ENCODE measurements around the gene AP2S1.
A peak's percentile ranks its signal among the peaks of the same experiment; 100 is the strongest.
"Not testable (repeated sequence)": the region's sequence is repeated elsewhere in the genome, so short reads cannot be mapped to it uniquely, and the experiment has no call there.

The AP2S1 gene

DNA sequence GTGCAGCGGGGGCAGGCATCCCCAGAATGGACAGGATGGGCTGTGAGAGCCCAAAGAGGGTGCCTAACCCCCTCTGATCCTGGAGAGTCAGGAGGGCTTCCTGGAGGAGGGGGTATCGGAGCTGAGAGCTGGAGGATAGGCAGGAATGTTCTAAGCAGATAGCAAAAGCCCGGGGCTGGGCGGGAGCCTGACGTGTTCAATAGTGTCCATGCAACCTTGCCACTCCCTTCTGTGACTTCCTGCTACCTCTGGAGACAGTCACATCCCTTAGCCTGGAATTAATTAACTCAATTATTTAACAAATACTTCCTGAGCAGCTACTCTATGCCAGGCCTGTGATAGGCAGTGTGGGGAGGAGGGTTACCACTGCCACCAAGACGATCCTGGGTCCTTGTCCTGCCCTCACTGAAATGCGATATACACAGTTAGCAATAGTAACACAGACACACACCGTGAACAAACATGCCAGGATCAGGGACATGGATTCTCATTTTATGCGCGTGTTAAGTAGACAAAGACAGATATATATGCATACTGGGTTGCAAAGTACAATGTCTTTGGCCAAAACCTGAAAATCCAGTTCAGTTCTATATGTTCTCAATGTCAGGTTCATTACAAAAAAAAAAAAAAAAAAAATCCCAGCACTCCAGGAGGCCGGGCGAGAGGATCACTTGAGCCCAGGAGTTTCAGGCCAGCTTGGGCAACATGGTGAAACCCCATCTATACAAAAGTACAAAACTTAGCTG lies 10.7 kb downstream of the AP2S1 start:
- no peak for DNase-seq

DNA sequence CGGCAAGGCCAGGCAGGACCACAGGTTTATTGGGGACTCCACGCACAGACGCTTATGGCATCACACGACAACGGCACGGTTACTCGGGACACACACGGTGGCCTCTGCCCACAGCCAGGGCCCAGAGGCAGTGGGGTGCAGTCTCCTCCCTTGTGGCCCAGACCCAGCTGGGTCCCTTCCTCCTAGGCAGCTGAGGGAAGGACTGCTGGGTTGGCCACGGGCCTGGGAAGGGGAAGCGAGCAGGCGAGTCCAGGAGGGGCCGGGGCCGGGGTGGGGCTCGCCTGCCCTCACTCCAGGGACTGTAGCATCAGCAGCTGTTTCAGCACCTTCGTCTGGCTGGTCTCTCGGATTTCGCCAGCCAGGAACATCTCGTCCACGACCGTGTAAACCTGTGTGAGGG lies 12.5 kb downstream of the AP2S1 start:
- no peak for DNase-seq

GRCh38 chr19:46834984-46835383 lies 15.7 kb downstream of the AP2S1 start:
- DNase-seq: no peak

GRCh38 chr19:46834121-46834520 lies 16.5 kb downstream of the AP2S1 start:
- DNase-seq: no peak

DNA sequence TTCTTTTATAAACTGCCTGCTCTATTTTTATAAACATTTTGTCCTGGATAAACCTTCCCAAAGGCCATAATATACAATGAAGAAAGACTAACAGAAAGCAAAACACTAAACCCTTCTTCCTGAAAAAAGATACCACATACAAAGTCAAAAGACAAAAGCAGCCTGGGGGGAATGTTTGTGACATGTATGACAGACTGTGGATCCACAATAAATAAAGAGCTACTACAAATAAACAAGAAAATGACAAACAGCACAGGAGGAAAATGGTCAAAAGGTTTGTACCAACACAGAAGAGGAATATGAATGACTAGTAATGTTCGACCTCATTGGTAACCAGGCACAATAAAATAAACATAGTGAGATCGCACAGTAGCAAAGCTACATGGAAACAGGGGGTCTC lies 19.8 kb downstream of the AP2S1 start:
- no peak for DNase-seq

DNA sequence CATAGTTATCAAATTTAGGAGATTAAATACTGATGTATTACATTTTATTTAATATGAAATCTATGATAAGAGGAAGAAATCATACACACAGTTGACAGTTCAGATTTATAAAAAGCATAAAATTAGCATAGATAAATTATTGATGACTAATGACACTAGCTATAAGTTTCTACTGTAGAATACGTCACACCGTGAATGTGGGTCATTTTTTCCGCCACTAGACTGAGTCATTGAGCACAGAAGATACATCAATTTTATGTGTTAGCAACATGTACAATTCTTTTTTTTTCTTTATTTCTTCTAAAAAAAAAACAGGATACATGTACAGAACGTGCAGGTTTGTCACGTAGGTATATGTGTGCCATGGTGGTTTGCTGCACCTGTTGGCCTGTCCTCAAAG lies 22.2 kb downstream of the AP2S1 start:
- no peak for DNase-seq

DNA sequence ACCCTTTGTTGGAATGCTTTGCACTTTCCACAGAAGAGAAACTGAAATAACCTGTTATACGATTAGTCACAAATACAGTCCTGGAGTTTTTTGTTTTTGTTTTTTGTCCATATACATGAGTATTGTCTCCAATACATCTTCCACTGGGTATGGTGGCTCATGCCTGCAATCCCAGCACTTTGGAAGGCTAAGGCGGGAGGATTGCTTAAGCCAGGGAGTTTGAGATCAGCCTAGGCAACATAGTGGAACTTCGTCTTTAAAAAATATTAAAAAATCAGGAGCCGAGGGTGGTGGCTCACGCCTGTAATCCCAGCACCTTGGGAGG lies 25.0 kb downstream of the AP2S1 start:
- DNase-seq: no peak

- DNase-seq: no peak
Measured at GRCh38 chr19:46824890-46825730, 25.5 kb downstream of the AP2S1 start.

DNA sequence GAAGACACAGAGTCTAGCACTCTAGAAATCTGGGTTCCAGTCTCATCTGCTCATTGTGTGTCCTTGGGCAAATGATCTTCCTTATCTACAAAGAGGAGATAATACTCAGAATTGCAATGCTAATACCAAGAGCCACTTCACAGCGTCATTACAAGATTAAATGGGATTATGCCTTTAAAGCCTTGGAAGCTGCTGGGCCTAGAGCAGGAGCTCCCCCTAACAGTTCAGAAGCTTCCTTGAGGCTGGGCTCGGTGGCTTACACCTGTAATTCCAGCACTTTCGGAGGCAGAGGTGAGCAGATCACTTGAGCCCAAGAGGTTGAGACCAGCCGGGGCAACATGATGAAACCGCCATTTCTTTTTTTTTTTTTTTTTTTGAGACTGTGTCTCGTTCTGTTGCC lies 27.6 kb downstream of the AP2S1 start:
- no peak for DNase-seq

GRCh38 chr19:46822410-46822787 lies 28.2 kb downstream of the AP2S1 start:
- not testable (repeated sequence) for DNase-seq

DNA sequence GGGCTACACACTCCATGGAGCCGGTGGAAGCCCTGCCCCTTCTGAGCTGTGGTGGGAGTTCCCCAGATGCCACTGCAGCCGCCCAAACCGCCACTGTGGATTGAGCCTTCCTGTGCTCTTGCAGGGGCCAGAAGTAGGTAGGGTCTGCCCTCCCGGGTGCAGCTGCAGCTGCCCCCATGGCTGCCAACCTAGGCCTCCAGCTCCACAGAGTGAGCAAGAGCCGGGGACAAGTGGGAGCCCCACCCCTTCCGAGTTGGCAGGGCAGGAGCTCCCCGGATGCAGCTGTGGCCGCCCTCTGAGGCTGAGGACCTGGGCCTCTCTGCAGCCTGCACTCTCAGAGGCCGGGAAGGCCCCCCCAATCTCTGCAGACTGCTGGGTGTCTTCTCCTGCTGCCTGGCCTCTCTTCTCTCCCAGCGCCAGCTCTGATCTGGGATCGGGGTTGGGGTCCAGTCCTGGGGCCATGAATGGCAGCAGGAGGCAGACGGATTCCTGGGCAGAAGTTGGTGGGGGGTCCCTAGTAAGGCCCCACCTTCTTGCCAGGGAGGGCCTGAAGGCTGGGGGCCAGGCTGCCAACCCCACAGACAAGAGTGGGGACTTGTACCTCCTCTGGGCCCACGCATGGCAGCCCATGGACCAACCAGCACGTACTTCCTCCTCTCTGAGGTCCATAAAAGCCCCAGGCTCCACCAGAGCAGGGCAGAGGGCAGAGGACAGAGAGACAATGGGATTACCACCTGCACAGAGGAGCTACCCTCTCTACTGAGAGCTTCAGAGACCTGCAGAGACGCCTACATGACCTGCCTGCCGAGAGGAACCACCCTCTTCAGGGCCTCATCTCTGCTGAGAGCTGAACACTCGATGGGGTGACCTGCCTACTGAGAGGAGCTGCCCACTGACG lies 28.9 kb downstream of the AP2S1 start:
- no peak for DNase-seq

DNA sequence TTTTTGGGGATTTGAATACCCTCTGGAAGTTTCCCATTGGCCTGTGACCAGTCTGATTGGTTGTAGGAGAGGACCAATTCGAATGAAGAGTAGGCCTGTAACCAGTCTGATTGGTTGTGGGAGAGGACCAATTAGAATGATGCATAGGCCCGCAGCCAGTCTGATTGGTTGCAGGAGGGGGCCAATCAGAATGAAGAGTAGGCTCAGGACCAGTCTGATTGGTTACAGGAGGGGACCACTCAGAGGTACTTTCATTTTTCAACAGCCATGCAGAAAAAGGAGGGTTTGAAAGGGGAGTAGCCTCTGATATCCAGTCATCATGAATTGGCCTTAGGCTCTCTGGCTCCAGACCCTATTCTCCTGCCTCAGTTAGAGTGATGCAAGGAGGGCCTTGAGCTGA lies 31.8 kb downstream of the AP2S1 start:
- DNase-seq: no peak

DNA sequence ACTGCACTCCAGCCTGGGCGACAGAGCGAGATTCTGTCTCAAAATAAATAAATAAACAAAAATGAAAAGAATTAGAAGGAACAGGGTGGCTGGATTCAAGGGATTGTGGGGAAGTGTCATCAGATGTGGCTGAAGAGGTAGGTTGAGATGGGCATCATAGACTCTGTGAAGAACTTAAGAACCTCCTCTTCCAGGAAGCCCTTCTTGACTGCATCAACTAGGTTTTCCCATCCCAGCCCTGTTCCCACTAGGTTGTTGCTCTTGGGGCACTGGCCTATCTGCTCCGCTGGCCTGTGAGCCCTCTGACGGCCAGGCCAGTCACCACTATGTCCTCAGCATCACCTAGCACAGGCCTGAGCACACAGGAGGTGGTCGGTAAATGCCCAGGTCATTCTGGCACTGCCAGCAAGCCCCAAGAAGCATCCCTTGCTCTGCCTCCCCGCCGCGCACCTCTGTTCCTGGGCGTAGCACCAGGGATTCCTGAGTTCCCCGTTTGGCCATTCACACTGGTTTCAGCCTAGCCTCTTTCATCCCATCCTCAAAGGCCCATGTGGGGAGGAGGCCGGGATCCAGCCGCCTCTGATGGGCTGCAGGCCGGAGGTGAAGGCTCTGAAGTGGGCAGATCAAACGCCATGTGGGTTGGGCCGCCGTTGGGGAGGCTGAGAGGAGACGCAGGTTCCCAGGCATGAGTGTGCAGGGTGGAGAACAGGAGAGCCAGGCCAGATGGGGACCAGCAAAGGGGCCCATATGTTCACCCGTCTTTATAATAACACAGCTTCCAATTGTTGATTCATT lies 34.6 kb downstream of the AP2S1 start:
- DNase-seq: no peak

DNA sequence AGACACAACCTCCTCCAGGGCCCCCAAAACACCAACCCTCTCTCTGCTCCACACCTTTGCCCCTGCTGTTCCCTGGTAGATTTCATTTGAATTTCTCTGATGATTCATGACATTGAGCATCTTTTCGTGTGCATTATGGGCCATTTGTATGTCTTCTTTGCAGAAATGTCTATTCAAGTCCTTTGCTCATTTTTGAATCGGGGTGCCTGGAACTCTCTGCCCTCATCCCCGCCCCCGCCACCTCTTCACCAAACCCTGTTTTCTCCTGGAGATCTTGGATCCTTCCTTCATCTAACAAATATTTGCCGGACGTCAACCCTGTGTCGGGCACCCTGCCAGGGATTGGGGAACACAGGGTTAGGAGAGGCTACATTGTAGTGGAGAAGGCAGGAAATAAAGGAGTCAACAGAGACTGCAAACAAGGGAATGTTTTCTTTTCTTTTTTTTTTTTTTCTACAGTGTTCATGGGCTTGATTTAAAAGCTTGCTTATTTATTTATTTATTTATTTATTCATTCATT lies 36.7 kb downstream of the AP2S1 start:
- peak; percentile 78 for DNase-seq

- no peak for DNase-seq
Measured at GRCh38 chr19:46812977-46813838, 37.4 kb downstream of the AP2S1 start.

DNA sequence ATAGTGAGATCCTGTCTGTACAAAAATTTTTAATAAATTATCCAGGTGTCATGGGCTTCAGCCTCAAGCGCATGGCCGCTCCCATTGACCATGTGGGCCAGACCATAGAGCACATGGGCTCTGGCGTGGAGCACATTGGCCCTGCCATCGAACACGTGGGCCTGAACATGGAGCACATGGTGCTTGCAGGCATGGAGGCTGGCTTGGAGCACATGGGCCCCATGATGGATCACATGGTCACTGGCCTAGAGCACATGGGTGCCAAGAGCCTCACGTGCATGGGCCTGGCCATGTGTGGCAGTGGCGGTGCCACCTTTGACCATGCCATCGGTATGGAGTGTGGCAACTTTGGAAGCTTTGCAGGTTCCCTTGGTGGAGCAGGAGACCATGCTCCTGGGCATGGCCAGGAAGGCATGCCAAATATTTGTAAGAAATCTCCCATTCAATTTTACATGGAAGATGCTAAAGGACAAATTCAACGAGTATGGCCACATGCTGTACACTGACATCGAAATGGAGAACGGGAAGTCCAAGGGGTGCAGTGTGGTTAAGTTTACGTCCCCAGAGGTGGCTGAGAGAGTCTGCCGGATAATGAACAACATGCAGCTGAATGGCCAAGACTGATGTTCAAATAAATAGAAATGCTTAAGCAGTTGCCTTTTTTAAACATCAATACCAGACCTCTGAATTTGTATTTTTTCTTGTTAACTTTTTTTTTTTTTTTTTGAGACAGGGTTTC lies 40.9 kb downstream of the AP2S1 start:
- DNase-seq: no peak

- DNase-seq: no peak
Measured at GRCh38 chr19:46806656-46807055, 44.0 kb downstream of the AP2S1 start.

DNA sequence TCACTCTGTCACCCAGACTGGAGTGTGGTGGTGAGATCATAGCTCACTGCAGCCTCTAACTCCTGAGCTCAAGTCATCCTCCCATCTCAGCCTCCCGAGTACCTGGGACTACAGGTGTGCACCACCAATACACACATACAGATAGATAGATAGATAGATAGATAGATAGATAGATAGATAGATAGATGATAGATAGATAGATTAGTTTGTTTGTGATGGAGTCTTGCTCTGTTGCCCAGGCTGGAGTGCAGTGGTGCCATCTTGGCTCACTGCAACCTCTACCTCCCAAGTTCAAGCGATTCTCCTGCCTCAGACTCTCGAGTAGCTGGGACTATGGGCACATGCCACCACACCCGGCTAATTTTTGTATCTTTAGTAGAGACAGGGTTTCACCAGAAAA lies 46.2 kb downstream of the AP2S1 start:
- not testable (repeated sequence) for DNase-seq

DNA sequence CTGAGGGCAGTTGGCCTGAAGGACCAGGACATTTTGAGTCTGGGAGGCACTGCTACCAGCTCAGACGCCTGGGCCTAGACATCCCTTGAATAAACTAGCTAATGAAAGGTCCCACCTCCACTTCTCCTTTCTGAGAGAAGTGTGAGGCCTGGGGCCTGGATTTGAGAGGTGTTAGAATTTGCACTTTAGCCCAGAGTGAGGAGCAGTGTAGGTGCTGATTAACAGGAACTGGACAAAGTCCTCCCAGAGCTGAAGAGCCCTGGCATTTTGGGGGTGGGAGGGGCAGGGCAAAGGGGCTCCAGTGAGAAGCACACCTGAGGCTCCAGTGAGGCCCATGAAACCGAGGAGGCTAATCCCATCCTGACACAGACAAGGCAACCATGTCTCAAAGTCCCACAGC lies 47.1 kb downstream of the AP2S1 start:
- no peak for DNase-seq

DNA sequence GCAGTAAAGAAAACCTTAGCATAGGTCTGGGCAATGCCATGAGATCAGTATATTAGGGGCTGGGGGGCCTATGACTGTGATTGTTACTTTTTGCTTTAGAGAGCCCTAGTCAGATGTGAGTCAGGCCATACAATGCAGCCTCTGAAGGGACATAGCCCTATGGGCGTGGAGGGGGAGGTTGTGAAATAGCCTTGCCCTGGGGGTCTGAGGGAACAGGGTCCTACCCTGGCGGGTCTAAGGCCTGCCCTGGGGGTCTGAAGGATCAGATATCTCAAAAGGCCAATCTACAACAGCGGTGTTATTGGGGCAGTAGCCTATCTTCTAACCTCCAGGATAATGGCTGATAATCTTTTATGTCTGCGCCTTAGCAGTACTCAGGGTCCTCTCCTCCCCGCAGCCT lies 48.5 kb downstream of the AP2S1 start:
- no peak for DNase-seq

- DNase-seq: no peak
Measured at GRCh38 chr19:46798713-46799112, 51.9 kb downstream of the AP2S1 start.
